GM19023 (cell line): ENCODE data around the gene THAP10.
A peak's percentile ranks its signal among the peaks of the same experiment; 100 is the strongest.
"Not testable (repeated sequence)": the region's sequence is repeated elsewhere in the genome, so short reads cannot be mapped to it uniquely, and the experiment has no call there.

Experiments used
- ATAC-seq: cut with Tn5 transposase; IDR thresholded peaks from one replicate; pipeline ENCODE4 v1.9.1; 2021; ENCODE audit warnings: mild to moderate bottlenecking, moderate library complexity; ENCODE audit not compliant: unreplicated experiment

Gene THAP10

GRCh38 chr15:70892002-70892911, at the start of gene THAP10, which contains the start of gene LRRC49:
TSS of gene THAP10 (minus strand) at chr15:70892433. CDS start at chr15:70892272, 161 bp downstream.
TSS of gene LRRC49 (plus strand) at chr15:70892826. CDS start at chr15:70892895, 69 bp downstream.
- ATAC-seq = peak; percentile 81

GRCh38 chr15:70936326-70936725, 44.1 kb upstream of the THAP10 start:
- no peak for ATAC-seq

GRCh38 chr15:70935631-70936030, 43.4 kb upstream of the THAP10 start:
- no peak for ATAC-seq

GRCh38 chr15:70933411-70933810, 41.2 kb upstream of the THAP10 start:
- no peak for ATAC-seq

- no peak for ATAC-seq
Measured at GRCh38 chr15:70932397-70932796, 40.2 kb upstream of the THAP10 start.

GRCh38 chr15:70931821-70932220, 39.6 kb upstream of the THAP10 start:
- no peak for ATAC-seq

- not testable (repeated sequence) for ATAC-seq
Measured at GRCh38 chr15:70926914-70927313, 34.7 kb upstream of the THAP10 start.

GRCh38 chr15:70923311-70924080, 31.3 kb upstream of the THAP10 start:
- no peak for ATAC-seq

GRCh38 chr15:70922119-70922518, 29.9 kb upstream of the THAP10 start:
- no peak for ATAC-seq

GRCh38 chr15:70920981-70921696, 28.9 kb upstream of the THAP10 start:
- ATAC-seq = no peak

GRCh38 chr15:70917955-70918354, 25.7 kb upstream of the THAP10 start:
- ATAC-seq = no peak

- ATAC-seq = no peak
Measured at GRCh38 chr15:70916531-70916930, 24.3 kb upstream of the THAP10 start.

- ATAC-seq = no peak
Measured at GRCh38 chr15:70912187-70912586, 20.0 kb upstream of the THAP10 start.

GRCh38 chr15:70910958-70911357, 18.7 kb upstream of the THAP10 start:
- no peak for ATAC-seq

GRCh38 chr15:70907784-70908471, 15.7 kb upstream of the THAP10 start:
- no peak for ATAC-seq

GRCh38 chr15:70906842-70907241, 14.6 kb upstream of the THAP10 start:
- no peak for ATAC-seq

GRCh38 chr15:70902107-70902506, 9.9 kb upstream of the THAP10 start:
- no peak for ATAC-seq

GRCh38 chr15:70892912-70893560, 803 bp upstream of the THAP10 start:
- peak; percentile 26 for ATAC-seq

- no peak for ATAC-seq
Measured at GRCh38 chr15:70882361-70882760, 9.9 kb downstream of the THAP10 start.

- ATAC-seq = no peak
Measured at GRCh38 chr15:70880781-70881180, 11.5 kb downstream of the THAP10 start.
